ENCODE measurements around the gene BBS9.

DNA sequence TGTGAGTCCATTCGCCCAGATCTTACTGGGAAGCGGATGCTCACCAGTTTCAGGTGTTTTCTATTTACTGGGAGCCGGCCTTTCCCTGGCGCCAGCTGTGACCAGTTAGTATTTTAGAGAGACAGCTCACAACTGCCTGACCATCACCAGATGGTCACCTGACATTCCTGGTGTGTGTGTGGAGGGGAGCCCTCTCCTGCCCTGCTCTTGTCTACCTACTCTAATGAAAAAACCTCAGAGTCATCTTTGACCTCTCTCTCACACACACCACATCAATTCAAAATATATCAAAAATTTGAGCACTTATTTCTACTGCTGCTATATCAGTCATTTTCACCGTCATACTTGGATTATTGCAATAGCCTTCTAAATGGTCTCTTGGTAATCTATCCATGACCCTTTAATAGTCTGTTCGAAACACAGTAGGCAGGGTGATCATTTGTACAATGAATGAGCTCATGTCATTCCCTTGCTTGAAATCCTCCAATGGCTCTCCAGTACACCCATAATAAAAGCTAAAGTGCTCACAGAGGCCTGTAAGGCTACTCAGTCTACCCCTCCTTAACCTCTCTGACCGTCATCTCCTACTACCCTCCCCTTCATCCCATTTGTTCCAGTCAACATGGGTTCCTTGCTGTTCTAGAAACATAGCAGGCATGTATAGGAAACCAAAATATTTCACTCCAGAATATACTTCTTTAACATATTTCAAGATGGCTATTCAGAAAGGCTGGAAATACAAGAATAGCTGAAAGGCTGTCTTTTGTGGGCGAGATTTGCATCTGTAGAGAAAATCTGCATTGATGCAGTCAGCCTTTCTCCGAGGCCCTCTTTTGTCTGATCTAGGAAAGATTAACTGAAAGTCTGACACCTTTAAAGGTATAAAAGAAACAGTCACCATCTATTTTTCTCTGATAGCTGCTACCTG, 49.3 kb upstream of the BBS9 start:
- TF ChIP-seq POLR2A (IDR thresholded peaks at IDR 0.05; ENCODE audit: low read depth, low read length) (no peak), POLR2AphosphoS5 (IDR thresholded peaks at IDR 0.05; ENCODE audit: low read depth, low read length) (no peak), TAF1 (IDR thresholded peaks at IDR 0.05; ENCODE audit: borderline replicate concordance, low read depth, low read length) (no peak)

Data from GM12892 (cell line).